NCI-H446 treated with DMSO at 0.1 percent for 48 hours (cell line): ENCODE data around the gene PTK6.
"Not testable (repeated sequence)": the region's sequence is repeated elsewhere in the genome, so short reads cannot be mapped to it uniquely, and the experiment has no call there.

ENCODE experiments used
- DNase-seq: peaks from one replicate; lab custom pipeline; 2025; lab: John Stamatoyannopoulos, UW

Gene PTK6

GRCh38 chr20:63568986-63569949, 32.1 kb upstream of the PTK6 start:
- peak; percentile 42 for DNase-seq

DNA sequence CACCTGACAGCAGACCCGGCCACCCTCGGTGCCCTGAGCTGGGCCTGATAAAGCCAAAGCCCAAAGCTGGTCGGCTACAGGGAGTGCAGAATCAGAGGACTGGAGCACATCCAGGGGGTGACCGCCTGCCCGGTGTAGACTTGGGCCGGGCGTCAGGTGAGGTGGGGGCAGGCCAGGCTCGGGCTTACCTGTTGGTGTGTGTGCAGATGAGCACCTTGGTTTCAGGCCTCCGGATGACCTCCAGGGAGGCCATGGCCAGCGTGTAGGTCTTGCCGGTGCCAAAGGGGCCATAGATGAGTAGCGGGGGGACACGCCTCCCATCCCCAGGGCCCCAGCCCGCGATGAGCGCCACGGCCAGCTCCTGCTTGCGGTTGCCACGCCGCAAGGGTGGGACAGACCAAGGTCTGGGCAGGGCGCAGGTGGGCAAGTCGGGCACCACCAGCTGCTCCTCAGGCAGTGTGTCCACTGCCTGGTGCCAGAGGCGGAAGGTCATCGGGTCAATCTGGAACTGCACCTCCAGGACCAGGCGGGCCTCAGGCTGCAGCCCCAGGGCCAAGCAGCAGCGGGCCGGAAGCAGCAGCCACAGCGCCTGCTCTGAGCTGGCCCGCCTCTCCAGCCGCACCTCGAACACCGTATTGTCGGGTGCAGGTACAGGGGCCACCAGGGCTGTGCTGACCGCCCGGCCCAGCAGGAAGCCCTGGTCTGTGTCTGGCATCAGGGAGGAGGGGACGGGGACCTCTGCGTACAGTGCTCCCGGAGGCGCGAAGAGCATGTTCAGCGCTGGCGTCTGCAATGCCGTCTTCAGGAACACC, 31.2 kb upstream of the PTK6 start:
- DNase-seq: no peak

- DNase-seq: no peak
These were observed 30.4 kb upstream of the PTK6 start for GRCh38 chr20:63567386-63568169.

DNA sequence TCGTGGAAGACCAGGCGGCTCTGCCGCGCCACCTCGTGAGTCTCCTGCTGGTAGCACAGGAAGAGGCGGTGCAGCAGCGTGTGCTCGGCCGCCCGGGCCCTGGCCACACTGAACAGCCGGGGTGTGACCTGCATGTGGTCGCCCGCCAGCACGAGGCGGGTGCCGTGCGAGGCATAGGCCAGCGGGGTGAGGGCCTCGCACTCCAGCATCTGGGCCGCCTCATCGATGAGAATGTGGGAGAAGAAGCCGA, 29.9 kb upstream of the PTK6 start:
- no peak for DNase-seq

GRCh38 chr20:63566395-63567135, 29.4 kb upstream of the PTK6 start:
- DNase-seq: no peak

DNA sequence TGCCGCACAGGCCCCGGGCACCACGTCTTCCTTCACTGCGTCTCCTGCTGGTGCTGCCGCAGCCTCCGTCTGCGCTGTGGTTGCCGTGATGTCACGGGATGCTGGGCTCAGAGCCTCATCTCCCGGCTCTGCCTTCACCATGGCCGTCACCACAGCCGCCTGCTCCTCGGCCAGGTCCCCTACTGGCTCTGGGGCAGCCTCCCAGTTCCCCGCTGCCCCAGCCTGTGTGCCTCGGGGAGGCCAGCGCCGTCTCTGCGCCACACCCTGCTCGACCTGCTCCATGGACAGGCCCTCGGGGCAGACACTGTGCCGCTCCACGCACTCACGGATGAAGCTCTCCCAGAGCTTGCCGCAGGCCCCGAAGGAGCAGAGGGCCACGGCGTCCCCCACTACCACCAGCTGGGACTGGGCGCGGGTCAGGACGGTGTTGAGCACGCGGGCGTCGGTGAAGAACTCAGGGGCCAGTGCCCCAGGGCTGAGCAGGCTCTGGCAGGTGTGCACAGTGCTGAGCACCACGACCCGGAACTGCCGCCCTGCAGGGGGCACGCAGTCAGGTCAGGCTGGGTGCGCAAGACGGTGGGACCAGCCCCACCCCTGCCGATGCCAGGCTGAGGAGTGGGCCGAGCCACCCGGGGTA, 28.6 kb upstream of the PTK6 start:
- no peak for DNase-seq

GRCh38 chr20:63565021-63565698, 28.0 kb upstream of the PTK6 start:
- no peak for DNase-seq

DNA sequence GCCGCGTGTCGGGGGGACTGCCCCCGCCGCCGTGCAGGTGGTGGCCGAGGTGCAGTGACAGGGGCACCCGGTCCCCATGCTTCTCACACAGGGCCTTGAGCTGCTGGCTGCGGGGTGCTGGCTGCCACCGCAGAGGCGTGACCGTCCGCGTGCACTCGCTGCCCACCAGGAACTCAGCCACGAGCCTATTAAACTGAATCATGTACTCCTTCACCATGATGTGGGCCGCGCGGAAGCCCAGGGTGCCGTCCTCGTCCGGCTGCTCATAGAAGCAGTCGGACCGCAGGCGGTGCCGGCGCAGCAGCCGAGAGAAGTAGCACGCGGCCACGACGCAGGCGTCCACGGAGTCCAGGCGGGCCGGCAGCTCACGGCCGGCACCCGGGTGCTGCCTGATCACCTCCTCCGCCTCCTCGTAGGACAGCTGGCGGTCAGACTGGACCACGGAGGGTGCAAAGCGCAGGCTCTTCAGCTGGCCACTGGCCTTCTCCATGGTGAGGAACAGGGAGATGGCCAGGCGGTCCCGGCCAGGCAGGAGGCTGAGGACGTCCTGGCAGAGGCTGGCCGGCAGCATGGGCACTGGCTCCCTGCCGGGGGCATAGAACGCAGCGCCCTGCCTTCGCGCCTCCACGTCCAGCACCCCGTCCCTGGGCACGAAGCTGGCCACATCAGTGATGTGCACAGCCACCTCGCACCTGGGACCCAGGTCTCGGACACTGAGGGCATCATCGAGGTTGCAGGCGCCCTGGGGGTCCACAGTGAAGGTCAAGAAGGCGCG, 27.0 kb upstream of the PTK6 start:
- DNase-seq: no peak

DNA sequence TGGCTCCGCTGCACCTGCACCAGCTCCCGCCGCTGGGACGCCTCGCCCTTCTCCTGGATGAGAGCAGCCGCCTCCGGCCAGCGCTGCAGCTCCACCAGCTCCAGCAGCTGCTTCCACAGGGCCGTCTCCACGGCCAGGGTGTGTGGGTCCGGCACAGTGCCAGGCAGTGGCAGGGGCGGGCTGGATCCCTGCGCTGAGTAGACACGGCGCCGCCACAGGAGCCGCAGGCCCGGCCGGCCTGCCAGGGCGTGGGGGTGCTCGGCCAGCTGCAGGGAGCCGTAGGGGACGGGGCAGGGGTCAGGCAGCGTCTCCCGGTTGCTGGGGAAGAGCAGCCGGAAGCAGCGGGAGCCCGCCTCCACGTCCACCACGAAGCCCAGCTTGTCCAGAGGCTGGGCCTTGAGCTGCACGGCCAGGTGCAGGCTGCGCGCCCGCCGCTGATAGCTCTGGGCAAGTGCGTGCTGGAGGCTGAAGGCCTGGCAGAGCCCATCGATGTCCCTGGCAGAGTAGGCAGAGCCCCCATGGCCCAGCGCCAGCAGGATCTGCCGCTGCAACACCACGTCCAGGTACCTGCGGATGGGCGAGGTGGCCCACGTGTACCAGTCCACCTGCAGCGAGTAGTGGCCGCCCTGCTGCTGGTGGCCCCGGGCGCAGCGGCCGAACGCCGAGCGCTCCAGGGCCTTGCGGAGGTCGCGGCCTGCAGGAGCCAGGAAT, 26.2 kb upstream of the PTK6 start:
- no peak for DNase-seq

GRCh38 chr20:63562461-63563224, 25.5 kb upstream of the PTK6 start:
- DNase-seq: no peak

DNA sequence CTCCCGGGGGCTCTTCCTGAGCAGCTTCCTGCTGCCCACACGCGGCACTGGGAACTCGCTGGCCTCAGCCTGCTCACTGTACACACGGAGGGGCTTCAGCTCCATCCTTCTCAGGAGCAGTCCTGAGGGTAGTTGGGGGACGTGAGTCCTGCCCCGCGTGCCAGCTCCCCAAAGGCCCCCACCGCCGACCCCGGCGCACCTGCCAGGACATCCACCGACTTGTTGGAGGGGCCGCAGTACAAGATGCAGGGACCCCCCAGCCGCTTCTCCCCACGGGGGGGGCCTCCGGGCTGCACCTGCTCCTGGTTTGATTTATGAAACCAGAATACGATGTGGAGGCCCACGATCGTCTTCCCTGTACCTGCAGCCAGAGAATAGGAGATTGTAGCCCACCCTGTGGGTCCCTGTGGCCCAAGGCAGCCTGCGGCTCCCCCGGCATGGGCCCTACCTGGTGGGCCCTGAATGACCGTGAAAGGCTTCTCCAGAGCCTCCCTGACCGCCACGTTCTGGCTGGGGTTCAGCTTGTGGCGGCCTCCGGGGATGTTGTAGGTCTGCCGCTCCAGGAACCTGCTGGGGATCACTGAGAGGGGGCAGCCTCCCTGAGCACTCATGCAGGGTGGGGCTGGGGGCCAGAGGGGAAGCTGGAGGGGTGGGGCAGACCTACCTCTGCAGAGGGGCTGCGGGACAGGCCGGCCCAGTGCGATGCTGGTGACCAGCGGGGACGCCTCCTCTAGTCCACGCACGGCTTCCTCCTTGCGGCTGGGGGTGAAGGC, 24.6 kb upstream of the PTK6 start:
- DNase-seq: no peak

GRCh38 chr20:63560856-63561609, 23.9 kb upstream of the PTK6 start:
- no peak for DNase-seq

DNA sequence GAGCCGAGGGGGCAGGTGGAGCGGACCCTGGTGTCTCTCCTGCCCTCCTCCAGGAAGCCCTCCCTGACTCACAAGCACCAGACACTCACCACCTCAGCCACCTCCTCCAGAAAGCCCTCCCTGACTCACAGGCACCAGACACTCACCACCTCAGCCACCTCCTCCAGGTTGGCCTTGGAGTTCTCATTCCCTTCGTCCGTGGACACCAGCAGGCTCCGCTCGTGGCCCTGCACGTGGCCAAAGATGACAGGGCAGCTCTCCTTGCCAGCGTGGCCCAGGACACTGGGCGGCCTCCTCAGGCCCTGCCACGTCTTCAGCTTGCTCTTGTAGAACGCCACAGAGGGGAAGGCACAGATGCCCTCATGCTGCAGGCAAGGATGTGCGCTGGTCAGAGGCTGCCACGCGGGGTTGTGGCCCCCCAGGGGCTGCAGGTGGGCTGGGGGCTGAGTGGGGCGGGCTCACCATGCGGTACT, 23.2 kb upstream of the PTK6 start:
- DNase-seq: no peak

DNA sequence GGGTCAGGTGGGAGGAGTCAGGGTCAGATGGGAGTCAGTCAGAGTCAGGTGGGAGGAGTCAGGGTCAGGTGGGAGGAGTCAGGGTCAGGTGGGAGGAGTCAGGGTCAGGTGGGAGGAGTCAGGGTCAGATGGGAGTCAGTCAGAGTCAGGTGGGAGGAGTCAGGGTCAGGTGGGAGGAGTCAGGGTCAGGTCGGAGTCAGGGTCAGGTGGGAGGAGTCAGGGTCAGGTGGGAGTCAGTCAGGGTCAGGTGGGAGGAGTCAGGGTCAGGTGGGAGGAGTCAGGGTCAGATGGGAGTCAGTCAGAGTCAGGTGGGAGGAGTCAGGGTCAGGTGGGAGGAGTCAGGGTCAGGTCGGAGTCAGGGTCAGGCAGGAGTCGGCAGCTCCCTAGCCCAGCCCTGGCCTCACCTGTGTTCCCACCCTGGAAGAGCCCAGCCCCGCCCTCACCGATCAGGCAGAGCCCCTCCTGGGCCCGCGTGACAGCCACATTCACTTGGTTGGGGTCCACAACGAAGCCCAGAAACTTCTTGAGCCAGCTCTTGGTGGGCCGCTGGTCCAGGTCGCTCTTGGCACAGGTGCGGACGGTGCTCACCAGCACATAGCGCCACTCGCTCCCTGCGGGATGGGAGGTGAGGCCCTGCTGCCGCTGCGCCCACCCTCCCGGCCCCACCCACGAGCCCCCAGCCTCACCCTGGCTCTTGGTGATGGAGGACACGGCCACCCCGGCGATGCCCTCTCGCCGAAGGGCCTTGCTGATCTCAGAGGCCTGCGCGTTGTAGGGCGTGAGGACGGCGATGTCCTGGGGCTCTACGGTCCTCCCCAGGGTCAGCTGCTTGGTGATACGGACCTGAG, 22.5 kb upstream of the PTK6 start:
- not testable (repeated sequence) for DNase-seq

DNA sequence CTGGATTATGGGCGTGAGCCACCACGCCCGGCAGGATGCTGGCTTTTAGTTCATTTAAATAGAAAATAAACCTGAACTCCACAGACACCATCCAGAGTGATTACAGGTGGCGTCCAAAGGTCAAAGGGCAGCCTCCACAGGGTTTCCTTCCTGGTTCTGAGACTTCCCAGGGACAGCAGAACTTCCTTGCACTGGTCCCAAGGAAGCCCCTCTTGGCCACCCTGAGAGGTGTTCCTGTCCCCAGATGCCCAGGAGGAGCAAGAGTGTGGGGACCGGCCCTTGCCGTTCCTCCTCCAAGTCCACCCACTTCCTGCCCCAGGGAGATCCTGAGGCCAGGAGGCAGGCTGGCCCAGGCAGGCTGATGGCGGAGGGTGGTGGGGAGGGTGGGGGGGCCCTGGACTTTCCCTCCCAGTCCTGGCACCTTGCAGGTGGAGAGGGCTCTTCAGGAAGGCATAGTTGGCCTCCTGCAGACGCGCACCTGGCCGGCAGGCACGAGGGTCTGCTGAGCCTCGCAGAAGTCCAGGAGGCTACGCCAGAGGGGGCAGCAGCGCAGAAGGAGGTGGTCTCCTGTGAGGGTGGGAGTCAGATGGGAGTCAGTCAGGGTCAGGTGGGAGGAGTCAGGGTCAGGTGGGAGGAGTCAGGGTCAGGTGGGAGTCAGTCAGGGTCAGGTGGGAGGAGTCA, 21.8 kb upstream of the PTK6 start:
- no peak for DNase-seq
